HL-60 (cell line): ENCODE measurements around the gene MAP4K2.

ENCODE experiments used
- GABPA ChIP-seq: IDR thresholded peaks from 2 replicates; pipeline ENCODE4 v1.6.1; 2012; ENCODE audit warnings: low read depth
- TF ChIP-seq, protein P1 (sequence below): IDR thresholded peaks from one replicate; pipeline ENCODE4 v1.5.1; 2011; ENCODE audit warnings: low read length, control low read depth, inconsistent platforms; ENCODE audit not compliant: insufficient read depth
- TF ChIP-seq, protein P2 (sequence below): IDR thresholded peaks from 2 replicates; pipeline ENCODE4 v1.6.1; 2012; ENCODE audit warnings: low read depth; ENCODE audit not compliant: insufficient replicate concordance

DNA sequence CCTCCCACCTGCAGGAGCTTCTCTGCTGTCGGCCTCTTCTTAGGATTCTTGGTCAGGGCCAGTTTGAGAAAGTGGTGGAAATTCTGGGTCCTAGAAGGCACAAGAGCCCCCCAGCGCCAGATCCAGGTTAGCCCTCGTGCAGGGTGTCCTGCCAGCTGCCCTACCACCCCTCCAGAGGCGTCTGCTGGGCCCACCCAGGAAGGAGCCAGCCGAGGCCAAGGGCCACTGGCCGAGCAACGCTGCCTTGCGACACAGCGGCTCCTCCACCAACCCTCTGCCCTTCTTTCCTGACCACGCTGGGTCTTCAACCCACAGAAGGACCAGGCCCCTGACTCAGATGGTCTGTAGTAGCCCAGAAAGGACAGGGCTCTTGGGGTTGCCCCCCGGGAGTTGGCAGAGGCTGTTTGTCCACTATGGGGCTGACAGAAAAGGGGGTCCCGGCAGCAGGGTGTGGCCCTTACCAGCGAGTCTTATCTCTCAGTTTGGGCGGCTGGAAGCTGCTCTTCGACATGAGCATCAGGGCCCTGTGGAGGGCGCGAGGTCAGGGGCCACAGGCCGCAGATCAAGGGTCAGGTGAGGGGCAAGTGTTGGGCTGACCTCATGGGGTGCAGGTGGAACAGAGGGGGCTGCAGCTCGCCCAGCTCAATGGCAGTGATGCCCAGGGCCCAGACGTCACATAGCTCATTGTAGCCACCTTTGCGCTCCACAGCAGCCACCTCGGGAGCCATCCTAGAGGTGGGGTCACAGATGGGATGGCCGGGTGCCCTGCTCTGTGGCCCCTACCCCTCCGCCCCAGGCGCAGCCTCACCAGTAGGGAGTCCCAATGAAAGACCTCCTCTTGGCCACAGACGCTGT, 2.5 kb downstream of the MAP4K2 start:
- no peak for TF ChIP-seq GABPA
- TF ChIP-seq, protein P1, sequence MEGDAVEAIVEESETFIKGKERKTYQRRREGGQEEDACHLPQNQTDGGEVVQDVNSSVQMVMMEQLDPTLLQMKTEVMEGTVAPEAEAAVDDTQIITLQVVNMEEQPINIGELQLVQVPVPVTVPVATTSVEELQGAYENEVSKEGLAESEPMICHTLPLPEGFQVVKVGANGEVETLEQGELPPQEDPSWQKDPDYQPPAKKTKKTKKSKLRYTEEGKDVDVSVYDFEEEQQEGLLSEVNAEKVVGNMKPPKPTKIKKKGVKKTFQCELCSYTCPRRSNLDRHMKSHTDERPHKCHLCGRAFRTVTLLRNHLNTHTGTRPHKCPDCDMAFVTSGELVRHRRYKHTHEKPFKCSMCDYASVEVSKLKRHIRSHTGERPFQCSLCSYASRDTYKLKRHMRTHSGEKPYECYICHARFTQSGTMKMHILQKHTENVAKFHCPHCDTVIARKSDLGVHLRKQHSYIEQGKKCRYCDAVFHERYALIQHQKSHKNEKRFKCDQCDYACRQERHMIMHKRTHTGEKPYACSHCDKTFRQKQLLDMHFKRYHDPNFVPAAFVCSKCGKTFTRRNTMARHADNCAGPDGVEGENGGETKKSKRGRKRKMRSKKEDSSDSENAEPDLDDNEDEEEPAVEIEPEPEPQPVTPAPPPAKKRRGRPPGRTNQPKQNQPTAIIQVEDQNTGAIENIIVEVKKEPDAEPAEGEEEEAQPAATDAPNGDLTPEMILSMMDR, result no peak
- TF ChIP-seq, protein P2, sequence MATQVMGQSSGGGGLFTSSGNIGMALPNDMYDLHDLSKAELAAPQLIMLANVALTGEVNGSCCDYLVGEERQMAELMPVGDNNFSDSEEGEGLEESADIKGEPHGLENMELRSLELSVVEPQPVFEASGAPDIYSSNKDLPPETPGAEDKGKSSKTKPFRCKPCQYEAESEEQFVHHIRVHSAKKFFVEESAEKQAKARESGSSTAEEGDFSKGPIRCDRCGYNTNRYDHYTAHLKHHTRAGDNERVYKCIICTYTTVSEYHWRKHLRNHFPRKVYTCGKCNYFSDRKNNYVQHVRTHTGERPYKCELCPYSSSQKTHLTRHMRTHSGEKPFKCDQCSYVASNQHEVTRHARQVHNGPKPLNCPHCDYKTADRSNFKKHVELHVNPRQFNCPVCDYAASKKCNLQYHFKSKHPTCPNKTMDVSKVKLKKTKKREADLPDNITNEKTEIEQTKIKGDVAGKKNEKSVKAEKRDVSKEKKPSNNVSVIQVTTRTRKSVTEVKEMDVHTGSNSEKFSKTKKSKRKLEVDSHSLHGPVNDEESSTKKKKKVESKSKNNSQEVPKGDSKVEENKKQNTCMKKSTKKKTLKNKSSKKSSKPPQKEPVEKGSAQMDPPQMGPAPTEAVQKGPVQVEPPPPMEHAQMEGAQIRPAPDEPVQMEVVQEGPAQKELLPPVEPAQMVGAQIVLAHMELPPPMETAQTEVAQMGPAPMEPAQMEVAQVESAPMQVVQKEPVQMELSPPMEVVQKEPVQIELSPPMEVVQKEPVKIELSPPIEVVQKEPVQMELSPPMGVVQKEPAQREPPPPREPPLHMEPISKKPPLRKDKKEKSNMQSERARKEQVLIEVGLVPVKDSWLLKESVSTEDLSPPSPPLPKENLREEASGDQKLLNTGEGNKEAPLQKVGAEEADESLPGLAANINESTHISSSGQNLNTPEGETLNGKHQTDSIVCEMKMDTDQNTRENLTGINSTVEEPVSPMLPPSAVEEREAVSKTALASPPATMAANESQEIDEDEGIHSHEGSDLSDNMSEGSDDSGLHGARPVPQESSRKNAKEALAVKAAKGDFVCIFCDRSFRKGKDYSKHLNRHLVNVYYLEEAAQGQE, result no peak
